H1 (cell line): Measurements from ENCODE around the gene SLC6A12. TPM values are rescaled to one million over a fixed set of nuclear protein-coding genes. Genes with fewer than 3 reads are reported as not detected.

ENCODE experiments used
- CTCF ChIA-PET: fragments of 300-600 bp; sonication (Branson Sonifier 250); formaldehyde crosslinking; loops from one replicate; lab custom pipeline; 2021; ENCODE audit not compliant: partially characterized antibody; lab: Charles Lee
- POLR2A ChIA-PET: fragments of 300-600 bp; sonication (Branson Sonifier 250); formaldehyde crosslinking; loops from one replicate; lab custom pipeline; 2021; ENCODE audit warnings: inconsistent platforms; ENCODE audit not compliant: partially characterized antibody; lab: Charles Lee
- DNase-seq, 2 experiments: peaks; one replicate each; pipeline versions ENCODE4 v3.0.0 to v3.0.0-alpha.2; 2010 to 2022; ENCODE audit warnings: low spot score in 2 of 2, low read depth in 1 of 2, mixed read lengths in 1 of 2
- FAIRE-seq: peaks from 2 replicates; lab custom pipeline; 2011; peaks lifted over from hg19 to GRCh38; lab: Jason Lieb, UNC
- H2AFZ ChIP-seq: 2 replicates; pipeline ENCODE4 v1.8.1; 2012; ENCODE audit warnings: low read length, inconsistent platforms
- H2AK5ac ChIP-seq: 2 replicates; pipeline ENCODE4 v1.6.1; 2013; ENCODE audit warnings: low read depth, low read length
- H2BK120ac ChIP-seq: replicated peaks from 2 replicates; pipeline ENCODE3; 2013; ENCODE audit warnings: low read depth, low read length, inconsistent platforms
- H2BK12ac ChIP-seq: 2 replicates; pipeline ENCODE4 v1.6.1; 2013; ENCODE audit warnings: low read depth, low read length
- H2BK15ac ChIP-seq: 2 replicates; pipeline ENCODE4 v1.6.1; 2013; ENCODE audit warnings: low read length
- H2BK20ac ChIP-seq: 2 replicates; pipeline ENCODE4 v1.6.1; 2013; ENCODE audit warnings: low read length
- H2BK5ac ChIP-seq: 2 replicates; pipeline ENCODE4 v1.6.1; 2013; ENCODE audit warnings: low read depth, low read length
- H3K14ac ChIP-seq: 2 replicates; pipeline ENCODE4 v1.6.1; 2013; ENCODE audit warnings: inconsistent platforms; ENCODE audit not compliant: insufficient read length
- H3K18ac ChIP-seq: 2 replicates; pipeline ENCODE4 v1.6.1; 2013; ENCODE audit warnings: low read length; ENCODE audit errors: extremely low read depth
- H3K23ac ChIP-seq: 2 replicates; pipeline ENCODE4 v1.6.1; 2013; ENCODE audit warnings: inconsistent platforms; ENCODE audit not compliant: insufficient read length
- H3K23me2 ChIP-seq: 2 replicates; pipeline ENCODE4 v1.6.1; 2013; ENCODE audit warnings: low read depth, low read length
- H3K27ac ChIP-seq: 2 replicates; pipeline ENCODE4 v1.6.1; 2011; ENCODE audit warnings: low read depth, low read length, inconsistent platforms
- H3K27me3 ChIP-seq, 4 experiments: replicated peaks in 1 of 4; 1 replicate in 1 of 4; 2 replicates in 3 of 4; pipeline versions ENCODE4 v1.6.1 to v1.8.1; 2011 to 2013; ENCODE audit warnings: low read length in 3 of 4, mild to moderate bottlenecking in 3 of 4, inconsistent platforms in 2 of 4, mixed read lengths in 2 of 4, moderate library complexity in 1 of 4; ENCODE audit not compliant: control insufficient read depth in 3 of 4, insufficient read depth in 3 of 4; ENCODE audit errors: extremely low read depth in 1 of 4
- H3K36me3 ChIP-seq, 4 experiments: 2 replicates each; pipeline versions ENCODE4 v1.6.1 to v1.8.1; 2011 to 2013; ENCODE audit warnings: mild to moderate bottlenecking in 4 of 4, low read length in 3 of 4, moderate library complexity in 2 of 4, control low read depth in 1 of 4, inconsistent platforms in 1 of 4; ENCODE audit not compliant: insufficient read depth in 4 of 4, control insufficient read depth in 2 of 4
- H3K4ac ChIP-seq: replicated peaks from 2 replicates; pipeline ENCODE3; 2013; ENCODE audit warnings: low read length, low read depth, mixed read lengths, inconsistent platforms; ENCODE audit not compliant: insufficient read length
- H3K4me1 ChIP-seq, 4 experiments: replicated peaks in 1 of 4; 1 replicate in 1 of 4; 2 replicates in 3 of 4; pipeline versions ENCODE4 v1.6.1 to v1.8.1; 2011 to 2013; ENCODE audit warnings: low read length in 3 of 4, inconsistent platforms in 2 of 4, mixed read lengths in 1 of 4; ENCODE audit not compliant: insufficient read depth in 4 of 4, control insufficient read depth in 3 of 4
- H3K4me2 ChIP-seq, 2 experiments: 2 replicates each; pipeline versions ENCODE4 v1.6.1 to v1.8.1; 2011 to 2013; ENCODE audit warnings: low read depth in 2 of 2, low read length in 2 of 2, control low read depth in 1 of 2, inconsistent platforms in 1 of 2, mild to moderate bottlenecking in 1 of 2; ENCODE audit not compliant: insufficient read depth in 1 of 2
- H3K4me3 ChIP-seq, 4 experiments: fragments of 200-600, 300-600 bp in 1 of 4; sonication (generic), shearing (Covaris generic), sonication (Bioruptor Twin) in 1 of 4; 2 replicates each; pipeline versions ENCODE4 v1.5.1 to v1.8.1; 2011 to 2016; ENCODE audit warnings: low read length in 4 of 4, low read depth in 3 of 4, control low read depth in 2 of 4, inconsistent platforms in 2 of 4, mild to moderate bottlenecking in 2 of 4, mixed read lengths in 1 of 4, moderate library complexity in 1 of 4; ENCODE audit not compliant: insufficient read depth in 2 of 4; ENCODE audit errors: extremely low read depth in 1 of 4
- H3K56ac ChIP-seq: replicated peaks from 2 replicates; pipeline ENCODE3; 2013; ENCODE audit warnings: low read depth, mild to moderate bottlenecking, mixed read lengths, low read length, inconsistent platforms; ENCODE audit not compliant: insufficient read length
- H3K79me1 ChIP-seq: 2 replicates; pipeline ENCODE4 v1.6.1; 2013; ENCODE audit warnings: low read depth, low read length, control low read depth
- H3K79me2 ChIP-seq, 2 experiments: 2 replicates each; pipeline versions ENCODE4 v1.6.1 to v1.8.1; 2012 to 2013; ENCODE audit warnings: low read length in 2 of 2, mild to moderate bottlenecking in 2 of 2, inconsistent platforms in 1 of 2; ENCODE audit not compliant: insufficient read depth in 2 of 2, control insufficient read depth in 1 of 2
- H3K9ac ChIP-seq, 4 experiments: replicated peaks in 1 of 4; 1 replicate in 1 of 4; 2 replicates in 3 of 4; pipeline versions ENCODE4 v1.6.1 to v1.8.1; 2011 to 2013; ENCODE audit warnings: low read depth in 3 of 4, low read length in 3 of 4, control low read depth in 2 of 4, mild to moderate bottlenecking in 2 of 4, moderate library complexity in 2 of 4, inconsistent platforms in 1 of 4; ENCODE audit errors: extremely low read depth in 1 of 4
- H3K9me3 ChIP-seq, 2 experiments: 2 replicates each; pipeline versions ENCODE4 v1.6.1 to v1.8.1; 2012 to 2013; ENCODE audit warnings: mild to moderate bottlenecking in 2 of 2, moderate library complexity in 2 of 2, control low read depth in 1 of 2, inconsistent platforms in 1 of 2, low read depth in 1 of 2, low read length in 1 of 2, mixed read lengths in 1 of 2; ENCODE audit not compliant: insufficient read depth in 2 of 2
- H4K20me1 ChIP-seq, 2 experiments: replicated peaks in 1 of 2; 2 replicates each; pipeline versions ENCODE3 to v1.8.1; 2011 to 2013; ENCODE audit warnings: inconsistent platforms in 2 of 2, low read length in 2 of 2, mild to moderate bottlenecking in 1 of 2; ENCODE audit not compliant: insufficient read depth in 2 of 2, control insufficient read depth in 1 of 2
- H4K5ac ChIP-seq: 2 replicates; pipeline ENCODE4 v1.6.1; 2013; ENCODE audit warnings: low read length, low read depth, mixed read lengths, inconsistent platforms; ENCODE audit not compliant: insufficient read length
- H4K8ac ChIP-seq: 2 replicates; pipeline ENCODE4 v1.8.0; 2013; ENCODE audit warnings: mild to moderate bottlenecking, moderate library complexity, low read length, inconsistent platforms; ENCODE audit not compliant: insufficient read depth; ENCODE audit errors: extremely low read depth
- H4K91ac ChIP-seq: replicated peaks from 2 replicates; pipeline ENCODE3; 2013; ENCODE audit warnings: low read length, mixed read lengths, inconsistent platforms; ENCODE audit not compliant: insufficient read length
- RAD21 ChIP-seq, 2 experiments: IDR thresholded peaks in 1 of 2; conservative IDR thresholded peaks in 1 of 2; 2 replicates each; pipeline ENCODE4 v1.6.1; 2011; ENCODE audit warnings: low read depth in 2 of 2, low read length in 2 of 2, improper control_type of control experiment in 1 of 2, inconsistent platforms in 1 of 2, mild to moderate bottlenecking in 1 of 2, moderate library complexity in 1 of 2
- TBP ChIP-seq: IDR thresholded peaks from 2 replicates; pipeline ENCODE4 v1.6.1; 2011; ENCODE audit warnings: low read depth, low read length, improper control_type of control experiment
- WGBS, 2 experiments: shearing (Covaris generic) in 1 of 2; methylation state at CpG; one replicate each; pipeline versions ENCODE4 v1.1.6 to v1.1.7; 2013 to 2015; ENCODE audit warnings: low lambda C conversion rate in 2 of 2, mixed read lengths in 2 of 2, inconsistent platforms in 1 of 2, low coverage in 1 of 2, missing lambda C conversion rate in 1 of 2; ENCODE audit not compliant: insufficient replicate concordance in 2 of 2, insufficient coverage in 1 of 2, insufficient read length in 1 of 2; ENCODE audit errors: extremely low coverage in 1 of 2, missing lambda C conversion rate in 1 of 2; 5-methylcytosine and 5-hydroxymethylcytosine counted together
- polyA plus RNA-seq, 7 experiments: library from polyadenylated mRNA; depleted of rRNA in 3 of 7; stranded (reverse) in 5 of 7; unstranded in 2 of 7; fragments of >200 nt in 5 of 7; fragments of 200-250 nt in 2 of 7; gene quantifications; 1 replicate in 5 of 7; 2 replicates in 1 of 7; 4 replicates in 1 of 7; pipeline versions ENCODE4 v1.2.1 to v1.2.3, GENCODE V29; 2011 to 2013; ENCODE audit warnings: missing spikeins in 2 of 7, mixed read lengths in 2 of 7
- total RNA-seq: library from RNA; stranded (reverse); fragmentation: NEBNext Ultra II Directional; extraction: Animal tissue kit (Norgen Biotek cat#: 25700); gene quantifications from 2 replicates; pipeline ENCODE4 v1.2.1, GENCODE V29; 2021
- TF ChIP-seq, protein P1 (sequence below), 3 experiments: IDR thresholded peaks; 1 replicate in 2 of 3; 2 replicates in 1 of 3; pipeline versions ENCODE4 v1.5.1 to v1.6.1; 2011; ENCODE audit warnings: low read length in 3 of 3, mild to moderate bottlenecking in 3 of 3, inconsistent platforms in 2 of 3, low read depth in 1 of 3, moderate library complexity in 1 of 3; ENCODE audit not compliant: insufficient read depth in 1 of 3; ENCODE audit errors: control extremely low read depth in 1 of 3

Gene SLC6A12
- total and polyA plus RNA-seq, 2 of the 8 experiments (the other 6 are each of a cell fraction or from before 2014, with no cell fraction given) = 0.70 to 1.1 TPM

DNA sequence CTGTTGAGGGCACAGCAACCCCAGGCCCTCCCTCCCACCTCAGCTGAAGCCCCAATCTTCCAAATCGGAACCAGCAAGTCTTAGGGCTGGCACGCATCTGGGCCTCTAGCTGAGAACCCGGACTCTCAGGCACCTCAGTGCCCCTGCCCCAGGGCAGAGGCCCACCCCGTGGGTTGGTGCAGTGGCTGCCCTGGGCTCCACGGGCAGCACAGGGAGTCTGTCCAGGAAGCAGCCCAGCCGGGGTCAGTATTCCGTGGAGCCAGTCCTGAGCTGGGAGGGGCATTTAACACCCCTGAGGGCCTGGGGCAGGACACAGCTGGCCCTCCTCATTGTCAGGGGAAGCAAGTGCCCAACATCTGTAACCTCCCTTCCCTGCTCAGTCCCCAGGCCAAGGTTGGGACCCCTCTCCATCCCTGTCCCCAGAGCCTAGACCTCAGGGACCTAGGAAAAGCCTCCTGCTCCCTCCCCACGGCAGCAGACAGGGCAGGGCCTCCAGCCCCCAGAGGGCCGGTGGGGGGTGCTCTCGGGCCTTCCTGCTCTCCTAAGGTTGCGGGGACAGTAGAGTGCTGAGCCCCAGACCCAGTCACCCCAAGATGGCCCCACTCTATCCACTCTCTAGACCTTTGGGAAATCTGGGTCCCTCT, 36.5 kb downstream of the SLC6A12 start:
- H4K5ac ChIP-seq = no peak overlapping the region
- H3K79me1 ChIP-seq = no peaks in the 10 kb centered on the region
- no peaks in the 10 kb centered on the region for H3K9me3 ChIP-seq
- FAIRE-seq (no peak), DNase-seq (no peak)
- peaks cover 0 to 12% (median 7%) of the 10 kb centered on the region in 4 experiments; a peak in 6 of 7 replicates for H3K4me1 ChIP-seq
- no peak overlapping the region; the same call in 1 of the 2 replicates for H2BK5ac ChIP-seq
- H3K4me2 ChIP-seq = no peak overlapping the region
- TF ChIP-seq, protein P1, sequence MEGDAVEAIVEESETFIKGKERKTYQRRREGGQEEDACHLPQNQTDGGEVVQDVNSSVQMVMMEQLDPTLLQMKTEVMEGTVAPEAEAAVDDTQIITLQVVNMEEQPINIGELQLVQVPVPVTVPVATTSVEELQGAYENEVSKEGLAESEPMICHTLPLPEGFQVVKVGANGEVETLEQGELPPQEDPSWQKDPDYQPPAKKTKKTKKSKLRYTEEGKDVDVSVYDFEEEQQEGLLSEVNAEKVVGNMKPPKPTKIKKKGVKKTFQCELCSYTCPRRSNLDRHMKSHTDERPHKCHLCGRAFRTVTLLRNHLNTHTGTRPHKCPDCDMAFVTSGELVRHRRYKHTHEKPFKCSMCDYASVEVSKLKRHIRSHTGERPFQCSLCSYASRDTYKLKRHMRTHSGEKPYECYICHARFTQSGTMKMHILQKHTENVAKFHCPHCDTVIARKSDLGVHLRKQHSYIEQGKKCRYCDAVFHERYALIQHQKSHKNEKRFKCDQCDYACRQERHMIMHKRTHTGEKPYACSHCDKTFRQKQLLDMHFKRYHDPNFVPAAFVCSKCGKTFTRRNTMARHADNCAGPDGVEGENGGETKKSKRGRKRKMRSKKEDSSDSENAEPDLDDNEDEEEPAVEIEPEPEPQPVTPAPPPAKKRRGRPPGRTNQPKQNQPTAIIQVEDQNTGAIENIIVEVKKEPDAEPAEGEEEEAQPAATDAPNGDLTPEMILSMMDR (IDR thresholded peaks at IDR 0.05; ENCODE audit: control extremely low read depth in 1 of 3, insufficient read depth in 1 of 3, low read depth in 1 of 3, low read length in 3 of 3) = peak in 1 of 3 experiments; percentile 13; a peak in 1 of 4 replicates
- TF ChIP-seq TBP = no peak
- peak in 1 of 2 experiments; percentile 3; a peak in 1 of 4 replicates for TF ChIP-seq RAD21 (IDR thresholded peaks at IDR 0.05 in 1 of 2, conservative IDR thresholded peaks at IDR 0.05 in 1 of 2; ENCODE audit: low read depth in 2 of 2, low read length in 2 of 2)
- H2BK20ac ChIP-seq = no peak overlapping the region
- no peak overlapping the region for H3K56ac ChIP-seq
- no peak overlapping the region for H2BK120ac ChIP-seq
- H2BK12ac ChIP-seq = no peak overlapping the region
- no peaks in the 10 kb centered on the region for H3K23me2 ChIP-seq
- no peak overlapping the region for H3K14ac ChIP-seq
- H3K36me3 ChIP-seq = no peaks in the 10 kb centered on the region
- no peak overlapping the region for H3K27ac ChIP-seq
- no peak overlapping the region for H3K18ac ChIP-seq
- H2BK15ac ChIP-seq = no peak overlapping the region
- H3K27me3 ChIP-seq = no peaks in the 10 kb centered on the region; a peak in 1 of 7 replicates
- WGBS, 2 experiments = 85% methylated on average over 11 of the region's 11 CpGs; no CpG with 5 or more reads in 1 of the 2 experiments
- no peak overlapping the region for H3K4me3 ChIP-seq
- no peak overlapping the region for H3K9ac ChIP-seq
- H3K23ac ChIP-seq = no peak overlapping the region
- no peak overlapping the region; the same call in 1 of the 2 replicates for H2AK5ac ChIP-seq
- peak overlapping the region; percentile 39; the same call in 1 of the 2 replicates for H4K8ac ChIP-seq
- H4K91ac ChIP-seq = peak overlapping the region; percentile 39
- peak overlapping the region; percentile 23 for H3K4ac ChIP-seq
- CTCF ChIA-PET = interaction anchor here (0.6 to 5.8 kb wide), 16 partner anchors 9 to 72 kb away, joined by 3 to 60 read pairs (median 6); no protein-coding TSS in a partner anchor
- POLR2A ChIA-PET = interaction anchor here (0.9 to 1.6 kb wide), 4 partner anchors 11 to 73 kb away, joined by 3 to 4 read pairs (median 3); no protein-coding TSS in a partner anchor
- H3K79me2 ChIP-seq = no peaks in the 10 kb centered on the region
- H2AFZ ChIP-seq = no peak overlapping the region
- no peaks in the 10 kb centered on the region for H4K20me1 ChIP-seq
